Stimulated activated CD8-positive, alpha-beta memory T cell treated with anti-CD3 and anti-CD28 coated beads, Interleukin-4, amount 100 ng/mL, for 24 hours (primary cell): ENCODE results near the gene SLC13A4.
"Not testable (repeated sequence)": the region's sequence is repeated elsewhere in the genome, so short reads cannot be mapped to it uniquely, and the experiment has no call there.

Experiments used
- DNase-seq: peaks from one replicate; pipeline ENCODE4 v3.0.0-alpha.2; 2020; ENCODE audit warnings: low read depth

SLC13A4 gene

GRCh38 chr7:135728136-135728669, at the start of gene SLC13A4:
TSS of gene SLC13A4 (minus strand) at chr7:135728186. CDS start at chr7:135727496, 690 bp downstream.
- DNase-seq, result no peak

GRCh38 chr7:135775915-135776314, 47.9 kb upstream of the SLC13A4 start:
- not testable (repeated sequence) for DNase-seq

- DNase-seq, result no peak
These were observed 47.2 kb upstream of the SLC13A4 start for GRCh38 chr7:135775230-135775629.

GRCh38 chr7:135774284-135774683, 46.3 kb upstream of the SLC13A4 start:
- no peak for DNase-seq

GRCh38 chr7:135773464-135773863, 45.5 kb upstream of the SLC13A4 start:
- DNase-seq, result no peak

- DNase-seq, result no peak
These were observed 44.7 kb upstream of the SLC13A4 start for GRCh38 chr7:135772639-135773222.

GRCh38 chr7:135771961-135772638, 44.1 kb upstream of the SLC13A4 start:
- DNase-seq, result no peak

GRCh38 chr7:135771051-135771450, 43.1 kb upstream of the SLC13A4 start:
- no peak for DNase-seq

- DNase-seq, result no peak
These were observed 42.2 kb upstream of the SLC13A4 start for GRCh38 chr7:135770139-135770710.

- no peak for DNase-seq
These were observed 41.2 kb upstream of the SLC13A4 start for GRCh38 chr7:135769005-135769802.

- no peak for DNase-seq
These were observed 40.5 kb upstream of the SLC13A4 start for GRCh38 chr7:135768467-135768866.

- no peak for DNase-seq
These were observed 40.1 kb upstream of the SLC13A4 start for GRCh38 chr7:135768064-135768463.

GRCh38 chr7:135763261-135763660, 35.3 kb upstream of the SLC13A4 start:
- DNase-seq, result no peak

GRCh38 chr7:135761751-135762488, 33.9 kb upstream of the SLC13A4 start:
- no peak for DNase-seq

GRCh38 chr7:135759532-135759931, 31.5 kb upstream of the SLC13A4 start:
- DNase-seq, result no peak

- no peak for DNase-seq
These were observed 30.5 kb upstream of the SLC13A4 start for GRCh38 chr7:135758531-135758932.

GRCh38 chr7:135757719-135758411, 29.9 kb upstream of the SLC13A4 start:
- DNase-seq, result no peak

GRCh38 chr7:135756191-135756590, 28.2 kb upstream of the SLC13A4 start:
- no peak for DNase-seq

GRCh38 chr7:135755351-135755753, 27.4 kb upstream of the SLC13A4 start:
- no peak for DNase-seq

- no peak for DNase-seq
These were observed 25.8 kb upstream of the SLC13A4 start for GRCh38 chr7:135753616-135754413.
